GM12864 (cell line): ENCODE data around the gene CDC45.

Source experiments
- DNase-seq: peaks from one replicate; pipeline ENCODE4 v3.0.0-alpha.2; 2011; ENCODE audit warnings: low read depth
- H3K4me3 ChIP-seq: 2 replicates; pipeline ENCODE4 v1.5.1; 2011; ENCODE audit warnings: mild to moderate bottlenecking, low read depth, low read length, control low read depth
- TF ChIP-seq, protein P1 (sequence below): IDR thresholded peaks from 2 replicates; pipeline ENCODE4 v1.5.1; 2011; ENCODE audit warnings: low read depth, mild to moderate bottlenecking, moderate library complexity, low read length, control low read depth, inconsistent platforms; ENCODE audit errors: missing control alignments

Gene CDC45

DNA sequence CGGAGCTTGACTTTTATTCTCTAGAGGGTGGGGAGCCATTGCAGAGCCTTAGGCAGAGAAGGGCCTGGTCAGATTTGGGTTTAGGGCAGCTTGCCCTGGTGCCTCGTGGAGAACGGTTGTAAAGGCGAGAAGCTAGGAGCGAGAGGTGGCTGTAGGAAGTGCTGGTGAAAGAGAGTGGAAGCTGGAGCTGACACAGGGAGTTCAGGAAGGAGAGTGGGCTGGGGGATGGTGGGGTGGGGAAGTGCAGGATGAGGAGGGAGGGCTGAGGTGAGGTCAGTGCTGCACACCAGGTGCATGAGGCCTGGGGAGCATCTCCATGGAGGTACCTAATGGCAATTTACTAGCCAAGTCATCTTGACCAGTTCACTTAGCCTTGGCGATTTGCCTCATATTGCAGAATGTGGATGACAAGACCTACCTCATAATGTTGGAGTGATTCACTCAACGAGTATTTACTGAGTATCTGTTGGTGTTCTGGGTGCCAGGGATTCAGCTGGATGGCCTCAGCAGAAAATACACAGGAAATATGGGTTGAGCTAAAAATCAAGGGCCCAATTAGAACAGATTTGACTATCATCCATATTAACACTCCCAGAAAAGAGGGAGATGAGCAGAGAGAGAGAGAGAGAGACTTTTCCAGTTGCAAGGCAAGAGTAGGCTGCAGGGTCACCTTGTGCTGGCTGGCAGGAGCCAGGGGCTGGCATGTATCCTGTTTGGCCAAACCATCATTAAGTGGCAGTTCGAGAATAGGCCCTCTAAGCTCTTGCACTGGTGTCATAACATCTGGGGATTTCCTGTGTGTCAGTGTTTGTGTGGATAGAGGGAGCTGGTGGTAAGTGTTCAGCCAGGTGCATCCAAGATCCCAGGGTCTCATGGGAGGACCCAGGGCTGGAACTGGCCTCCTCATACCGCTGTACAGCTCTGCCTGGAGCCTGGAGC is 88.9 kb downstream of the CDC45 start:
- H3K4me3 ChIP-seq = no peak overlapping the region
- DNase-seq = no peak
- TF ChIP-seq, protein P1, sequence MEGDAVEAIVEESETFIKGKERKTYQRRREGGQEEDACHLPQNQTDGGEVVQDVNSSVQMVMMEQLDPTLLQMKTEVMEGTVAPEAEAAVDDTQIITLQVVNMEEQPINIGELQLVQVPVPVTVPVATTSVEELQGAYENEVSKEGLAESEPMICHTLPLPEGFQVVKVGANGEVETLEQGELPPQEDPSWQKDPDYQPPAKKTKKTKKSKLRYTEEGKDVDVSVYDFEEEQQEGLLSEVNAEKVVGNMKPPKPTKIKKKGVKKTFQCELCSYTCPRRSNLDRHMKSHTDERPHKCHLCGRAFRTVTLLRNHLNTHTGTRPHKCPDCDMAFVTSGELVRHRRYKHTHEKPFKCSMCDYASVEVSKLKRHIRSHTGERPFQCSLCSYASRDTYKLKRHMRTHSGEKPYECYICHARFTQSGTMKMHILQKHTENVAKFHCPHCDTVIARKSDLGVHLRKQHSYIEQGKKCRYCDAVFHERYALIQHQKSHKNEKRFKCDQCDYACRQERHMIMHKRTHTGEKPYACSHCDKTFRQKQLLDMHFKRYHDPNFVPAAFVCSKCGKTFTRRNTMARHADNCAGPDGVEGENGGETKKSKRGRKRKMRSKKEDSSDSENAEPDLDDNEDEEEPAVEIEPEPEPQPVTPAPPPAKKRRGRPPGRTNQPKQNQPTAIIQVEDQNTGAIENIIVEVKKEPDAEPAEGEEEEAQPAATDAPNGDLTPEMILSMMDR = no peak

GRCh38 chr22:19569276-19569640 is 89.5 kb downstream of the CDC45 start:
- no peak for DNase-seq
- TF ChIP-seq, protein P1 = no peak
- no peak overlapping the region for H3K4me3 ChIP-seq

GRCh38 chr22:19569976-19570375 is 90.3 kb downstream of the CDC45 start:
- TF ChIP-seq, protein P1 = no peak
- no peak for DNase-seq
- H3K4me3 ChIP-seq = no peak overlapping the region
